ENCODE results near the gene KIDINS220.

GRCh38 chr2:8853426-8853825, 16.0 kb upstream of the KIDINS220 start:
- TF ChIP-seq CTCF (IDR thresholded peaks at IDR 0.05; ENCODE audit: borderline replicate concordance, extremely low read depth, low read length, poor library complexity, severe bottlenecking) (no peak), EZH2 (IDR thresholded peaks at IDR 0.05; ENCODE audit: borderline replicate concordance, low read depth, low read length, severe bottlenecking) (no peak)
